Trophoblast cell (in vitro differentiated cells and primary cell): ENCODE data around the gene SAE1.
A peak's percentile ranks its signal among the peaks of the same experiment; 100 is the strongest.
"Not testable (repeated sequence)": the region's sequence is repeated elsewhere in the genome, so short reads cannot be mapped to it uniquely, and the experiment has no call there.

Experiments used
- DNase-seq, 2 donors: peaks; one replicate each; pipeline ENCODE4 v3.0.0-alpha.2; 2016
- H2AFZ ChIP-seq: 2 replicates; pipeline ENCODE4 v1.6.1; 2013; ENCODE audit warnings: low read length, moderate library complexity, mild to moderate bottlenecking; ENCODE audit not compliant: insufficient read depth, poor library complexity
- H2AK5ac ChIP-seq: 2 replicates; pipeline ENCODE4 v1.6.1; 2013; ENCODE audit warnings: mild to moderate bottlenecking, low read length
- H2BK120ac ChIP-seq: 2 replicates; pipeline ENCODE4 v1.6.1; 2013; ENCODE audit warnings: low read length, mild to moderate bottlenecking, moderate library complexity; ENCODE audit not compliant: insufficient read depth, poor library complexity
- H2BK12ac ChIP-seq: 2 replicates; pipeline ENCODE4 v1.6.1; 2013; ENCODE audit warnings: mild to moderate bottlenecking, low read length, moderate library complexity
- H2BK5ac ChIP-seq: 2 replicates; pipeline ENCODE4 v1.6.1; 2013; ENCODE audit warnings: low read length, low read depth, moderate library complexity, mild to moderate bottlenecking; ENCODE audit not compliant: poor library complexity
- H3K14ac ChIP-seq: 2 replicates; pipeline ENCODE4 v1.6.1; 2013; ENCODE audit warnings: mild to moderate bottlenecking, low read length
- H3K18ac ChIP-seq: 2 replicates; pipeline ENCODE4 v1.6.1; 2013; ENCODE audit warnings: mild to moderate bottlenecking, low read length
- H3K23ac ChIP-seq: 2 replicates; pipeline ENCODE4 v1.6.1; 2013; ENCODE audit warnings: low read length
- H3K27ac ChIP-seq: 2 replicates; pipeline ENCODE4 v1.5.1; 2013; ENCODE audit warnings: low read depth, mild to moderate bottlenecking, inconsistent platforms, low read length, moderate library complexity
- H3K27me3 ChIP-seq: 2 replicates; pipeline ENCODE4 v1.6.1; 2013; ENCODE audit warnings: inconsistent platforms, mild to moderate bottlenecking, low read length, moderate library complexity; ENCODE audit not compliant: insufficient read depth
- H3K36me3 ChIP-seq, 2 experiments: 1 replicate in 1 of 2; 2 replicates in 1 of 2; pipeline ENCODE4 v1.6.1; 2013; ENCODE audit warnings: low read length in 2 of 2, mild to moderate bottlenecking in 2 of 2, moderate library complexity in 1 of 2; ENCODE audit not compliant: insufficient read depth in 2 of 2, control insufficient read depth in 1 of 2
- H3K4ac ChIP-seq: 2 replicates; pipeline ENCODE4 v1.6.1; 2013; ENCODE audit warnings: low read depth, mild to moderate bottlenecking, low read length, moderate library complexity
- H3K4me1 ChIP-seq, 2 experiments: 1 replicate in 1 of 2; 2 replicates in 1 of 2; pipeline ENCODE4 v1.6.1; 2013; ENCODE audit warnings: low read length in 2 of 2, mild to moderate bottlenecking in 2 of 2, moderate library complexity in 1 of 2; ENCODE audit not compliant: insufficient read depth in 2 of 2, control insufficient read depth in 1 of 2
- H3K4me2 ChIP-seq: 2 replicates; pipeline ENCODE4 v1.6.1; 2013; ENCODE audit warnings: inconsistent platforms, mild to moderate bottlenecking, low read length, moderate library complexity
- H3K4me3 ChIP-seq: 2 replicates; pipeline ENCODE4 v1.5.1; 2013; ENCODE audit warnings: mild to moderate bottlenecking, low read depth, low read length, inconsistent platforms
- H3K79me1 ChIP-seq: one replicate; pipeline ENCODE4 v1.6.1; 2013; ENCODE audit warnings: low read length
- H3K79me2 ChIP-seq: 2 replicates; pipeline ENCODE4 v1.6.1; 2013; ENCODE audit warnings: low read length, mild to moderate bottlenecking; ENCODE audit not compliant: control insufficient read depth, insufficient read depth, poor library complexity
- H3K9ac ChIP-seq: 2 replicates; pipeline ENCODE4 v1.6.1; 2013; ENCODE audit warnings: mild to moderate bottlenecking, low read length
- H3K9me3 ChIP-seq: 2 replicates; pipeline ENCODE4 v1.6.1; 2013; ENCODE audit warnings: low read depth, mild to moderate bottlenecking, control low read depth, inconsistent platforms, low read length; ENCODE audit not compliant: insufficient read depth
- H4K12ac ChIP-seq: 2 replicates; pipeline ENCODE4 v1.6.1; 2013; ENCODE audit warnings: low read depth, mild to moderate bottlenecking, low read length, moderate library complexity
- H4K8ac ChIP-seq: 2 replicates; pipeline ENCODE4 v1.6.1; 2013; ENCODE audit warnings: low read depth, mild to moderate bottlenecking, low read length, moderate library complexity
- H4K91ac ChIP-seq: one replicate; pipeline ENCODE4 v1.6.1; 2013; ENCODE audit warnings: low read depth, mild to moderate bottlenecking, low read length, moderate library complexity
- WGBS: extraction: QIAGEN DNeasy Blood & Tissue Kit; methylation state at CpG from one replicate; pipeline ENCODE4 v1.1.7; 2013; ENCODE audit warnings: missing lambda C conversion rate; ENCODE audit not compliant: insufficient read length, insufficient coverage; ENCODE audit errors: extremely low coverage; 5-methylcytosine and 5-hydroxymethylcytosine counted together

SAE1 gene

DNA sequence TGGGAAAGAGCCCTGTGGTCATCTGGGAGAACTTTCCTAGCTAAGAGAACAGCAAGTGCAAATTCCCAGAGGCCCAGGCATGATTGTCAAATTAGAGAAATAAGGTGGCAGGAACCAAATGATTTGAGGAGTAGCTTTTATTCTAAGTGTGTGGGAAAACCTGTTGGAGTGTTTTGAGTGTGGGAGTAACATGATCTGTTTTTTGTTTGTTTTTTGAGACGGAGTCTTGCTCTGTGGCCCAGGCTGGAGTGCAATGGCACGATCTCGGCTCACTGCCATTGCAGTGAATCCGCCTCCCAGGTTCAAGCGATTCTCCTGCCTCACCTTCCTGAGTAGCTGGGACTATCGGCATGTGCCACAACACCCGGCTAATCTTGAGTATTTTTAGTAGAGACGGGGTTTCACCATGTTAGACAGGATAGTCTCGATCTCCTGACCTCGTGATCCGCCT is 2.4 kb downstream of the SAE1 start:
- Histone ChIP-seq H2BK5ac (no peak overlapping the region), H3K4me1 (peaks cover 21 to 22% of the 10 kb centered on the region in 2 experiments), H3K4me3 (no peak overlapping the region), H3K9ac (no peak overlapping the region), H3K27ac (no peak overlapping the region), H3K14ac (no peak overlapping the region), H3K9me3 (no peaks in the 10 kb centered on the region), H3K27me3 (no peaks in the 10 kb centered on the region), H3K23ac (no peak overlapping the region), H4K8ac (no peak overlapping the region), H3K36me3 (peaks cover 7 to 10% of the 10 kb centered on the region in 2 experiments), H3K4ac (peak overlapping the region; percentile 96), H2AK5ac (no peak overlapping the region), H3K79me2 (peaks cover 36% of the 10 kb centered on the region), H3K79me1 (peaks cover 10% of the 10 kb centered on the region), H4K12ac (no peak overlapping the region), H2AFZ (no peak overlapping the region), H2BK120ac (no peak overlapping the region), H2BK12ac (no peak overlapping the region), H3K4me2 (no peak overlapping the region), H4K91ac (no peak overlapping the region), H3K18ac (no peak overlapping the region)
- WGBS = no CpG with 5 or more reads among the region's 11 CpGs
- no peak for DNase-seq

DNA sequence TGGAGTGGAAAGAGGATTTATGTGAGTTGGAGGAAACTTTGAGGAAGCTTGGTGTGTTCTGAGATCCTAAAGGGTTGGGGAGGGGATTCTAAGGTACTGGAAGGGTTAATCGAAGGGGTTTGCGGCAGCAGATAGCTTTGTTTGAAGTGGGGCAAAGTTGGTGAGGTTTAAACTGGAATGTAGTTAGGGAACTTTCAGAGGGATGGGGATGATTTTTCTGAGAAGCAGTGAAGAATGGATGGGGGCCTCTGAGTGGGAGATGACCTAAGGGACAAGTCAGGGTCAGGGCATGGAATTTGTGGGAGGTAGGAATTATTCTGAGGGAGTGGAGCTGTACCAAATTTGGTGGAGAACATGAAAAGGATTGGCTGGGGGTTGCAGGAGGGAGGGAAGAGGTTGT is 3.9 kb downstream of the SAE1 start:
- H3K23ac ChIP-seq = no peak overlapping the region
- DNase-seq = no peak
- peak overlapping the region; percentile 2 for H3K27ac ChIP-seq
- H2BK120ac ChIP-seq = peak overlapping the region; percentile 7
- H2BK12ac ChIP-seq = peak overlapping the region; percentile 8
- peaks cover 10% of the 10 kb centered on the region for H3K79me1 ChIP-seq
- no peak overlapping the region for H3K9ac ChIP-seq
- no peak overlapping the region for H4K12ac ChIP-seq
- H2BK5ac ChIP-seq = peak overlapping the region; percentile 19
- no peak overlapping the region for H3K4me3 ChIP-seq
- H3K4ac ChIP-seq = peak overlapping the region; percentile 72
- H3K14ac ChIP-seq = no peak overlapping the region
- H2AFZ ChIP-seq = no peak overlapping the region
- no peak overlapping the region for H2AK5ac ChIP-seq
- peaks cover 7 to 10% of the 10 kb centered on the region in 2 experiments for H3K36me3 ChIP-seq
- H3K4me2 ChIP-seq = peak overlapping the region; percentile 49
- no peaks in the 10 kb centered on the region for H3K27me3 ChIP-seq
- H3K9me3 ChIP-seq = no peaks in the 10 kb centered on the region
- no peak overlapping the region for H4K91ac ChIP-seq
- no CpG with 5 or more reads among the region's 2 CpGs for WGBS
- peaks cover 38% of the 10 kb centered on the region for H3K79me2 ChIP-seq
- no peak overlapping the region for H4K8ac ChIP-seq
- no peak overlapping the region for H3K18ac ChIP-seq
- H3K4me1 ChIP-seq = peaks cover 21 to 22% of the 10 kb centered on the region in 2 experiments

DNA sequence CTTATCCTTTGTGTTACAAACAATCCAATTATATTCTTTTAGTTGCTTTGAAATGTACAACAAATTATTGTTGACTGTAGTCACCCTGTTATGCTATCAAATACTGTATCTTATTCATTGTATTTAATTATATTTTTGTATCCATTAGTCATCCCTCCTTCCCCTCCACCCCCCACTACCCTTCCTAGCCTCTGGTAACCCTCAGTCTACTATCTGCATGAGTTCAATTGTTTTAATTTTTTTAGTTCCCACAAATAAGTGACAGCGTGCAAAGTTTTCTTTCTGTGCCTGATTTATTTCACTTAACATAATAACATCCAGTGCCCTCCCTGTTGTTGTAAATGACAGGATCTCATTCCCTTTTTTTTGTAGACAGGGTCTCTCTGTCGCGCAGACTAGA is 4.5 kb downstream of the SAE1 start:
- Histone ChIP-seq H3K18ac (no peak overlapping the region), H3K36me3 (peaks cover 7 to 10% of the 10 kb centered on the region in 2 experiments), H3K4me2 (no peak overlapping the region), H3K23ac (no peak overlapping the region), H3K79me1 (peaks cover 10% of the 10 kb centered on the region), H2BK12ac (no peak overlapping the region), H3K27ac (no peak overlapping the region), H3K14ac (no peak overlapping the region), H2AFZ (no peak overlapping the region), H3K79me2 (peaks cover 38% of the 10 kb centered on the region), H3K9me3 (no peaks in the 10 kb centered on the region), H3K9ac (no peak overlapping the region), H4K91ac (no peak overlapping the region), H2BK120ac (no peak overlapping the region), H4K12ac (no peak overlapping the region), H2BK5ac (no peak overlapping the region), H3K4me3 (no peak overlapping the region), H4K8ac (no peak overlapping the region), H3K27me3 (no peaks in the 10 kb centered on the region), H3K4ac (peak overlapping the region; percentile 85), H3K4me1 (peaks cover 21 to 22% of the 10 kb centered on the region in 2 experiments), H2AK5ac (no peak overlapping the region)
- WGBS = no CpG with 5 or more reads among the region's 3 CpGs
- no peak for DNase-seq

DNA sequence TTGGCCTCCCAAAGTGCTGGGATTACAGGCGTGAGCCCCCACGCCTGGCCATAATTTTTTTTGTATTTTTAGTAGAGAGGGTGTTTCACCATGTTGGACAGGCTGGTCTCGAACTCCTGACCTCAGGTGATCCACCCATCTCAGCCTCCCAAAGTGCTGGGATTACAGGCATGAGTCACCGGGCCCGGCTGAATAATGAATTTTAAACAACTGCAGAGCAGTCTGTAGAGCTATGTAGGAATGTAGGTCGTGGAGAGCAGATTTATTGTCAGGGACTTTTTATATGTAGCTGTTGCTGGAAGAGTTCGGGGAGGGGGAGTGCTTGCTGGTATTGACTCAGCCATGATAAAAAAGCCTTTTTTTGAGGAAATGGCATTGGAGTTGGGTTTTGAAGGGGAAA is 10.6 kb downstream of the SAE1 start:
- H2BK120ac ChIP-seq, H3K4me2 ChIP-seq, H3K27me3 ChIP-seq, H3K79me1 ChIP-seq, H4K91ac ChIP-seq, H3K18ac ChIP-seq, H3K9me3 ChIP-seq, H2BK12ac ChIP-seq, H3K14ac ChIP-seq, H2AFZ ChIP-seq, H3K4me1 ChIP-seq, H3K4ac ChIP-seq, H4K8ac ChIP-seq, H3K9ac ChIP-seq, H3K4me3 ChIP-seq, H3K27ac ChIP-seq, H4K12ac ChIP-seq, H2BK5ac ChIP-seq, H3K23ac ChIP-seq, H2AK5ac ChIP-seq: not testable (repeated sequence)
- Histone ChIP-seq H3K36me3 (peaks cover 30 to 37% of the 10 kb centered on the region in 2 experiments), H3K79me2 (peaks cover 13% of the 10 kb centered on the region)
- no CpG with 5 or more reads among the region's 7 CpGs for WGBS
- DNase-seq = peak in 1 of 2 donors; percentile 55
